Panc1 (cell line): ENCODE measurements around the gene NOP16.

ENCODE experiments used
- CTCF ChIP-seq: fragments of 450-650 bp; IDR thresholded peaks from 2 replicates; pipeline ENCODE4 v1.5.1; 2017; ENCODE audit warnings: mild to moderate bottlenecking
- POLR2AphosphoS5 ChIP-seq: IDR thresholded peaks from 2 replicates; pipeline ENCODE4 v1.6.1; 2012; ENCODE audit warnings: mild to moderate bottlenecking, low read depth, low read length, moderate library complexity
- SIN3A ChIP-seq: IDR thresholded peaks from 2 replicates; pipeline ENCODE4 v1.6.1; 2012; ENCODE audit warnings: low read depth, mild to moderate bottlenecking, low read length, moderate library complexity, borderline replicate concordance; ENCODE audit not compliant: insufficient read depth
- TCF7L2 ChIP-seq: IDR thresholded peaks from 2 replicates; pipeline ENCODE4 v1.6.1; 2011; ENCODE audit warnings: mild to moderate bottlenecking, low read depth, low read length, inconsistent platforms

GRCh38 chr5:176362233-176362490 lies 26.2 kb downstream of the NOP16 start:
- TF ChIP-seq POLR2AphosphoS5 = no peak
- no peak for TF ChIP-seq CTCF
- TF ChIP-seq SIN3A = no peak
- TF ChIP-seq TCF7L2 = no peak
